ENCODE measurements around the gene RNASE3. TPM values are rescaled to one million over a fixed set of nuclear protein-coding genes. Genes with fewer than 3 reads are reported as not detected.
A peak's percentile ranks its signal among the peaks of the same experiment; 100 is the strongest.
"Not testable (repeated sequence)": the region's sequence is repeated elsewhere in the genome, so short reads cannot be mapped to it uniquely, and the experiment has no call there.

RNASE3 gene
- total RNA-seq, 6 experiments from 2014 or later, result 1.0 to 1.1 TPM; not detected in 4

- intact Hi-C loops (cut with DNase I), result no loop called here
Observed at GRCh38 chr14:20904393-20905029, 13.3 kb downstream of the RNASE3 start.

GRCh38 chr14:20905676-20906075 is 14.5 kb downstream of the RNASE3 start:
- DNase-seq (no peak), ATAC-seq (no peak)
- WGBS (ENCODE audit: insufficient coverage, low coverage, low lambda C conversion rate, missing lambda C conversion rate), result 81% methylated on average over 2 of the region's 2 CpGs
- TF ChIP-seq POLR2A (IDR thresholded peaks at IDR 0.05), result no peak
- TF ChIP-seq CTCF (IDR thresholded peaks at IDR 0.05), result no peak
- H3K9me3 ChIP-seq, result no peaks in the 10 kb centered on the region
- H3K4me3 ChIP-seq, result no peak overlapping the region
- intact Hi-C loops (cut with DNase I), result no loop called here
- no peaks in the 10 kb centered on the region for H3K27me3 ChIP-seq
- no peaks in the 10 kb centered on the region for H3K36me3 ChIP-seq
- no peak overlapping the region for H3K27ac ChIP-seq
- no peaks in the 10 kb centered on the region for H3K4me1 ChIP-seq

More at GRCh38 chr14:20904393-20905029, 13.3 kb downstream of the RNASE3 start:
- no peaks in the 10 kb centered on the region for H3K4me1 ChIP-seq
- no peaks in the 10 kb centered on the region for H3K36me3 ChIP-seq
- no peaks in the 10 kb centered on the region for H3K27me3 ChIP-seq
- WGBS (ENCODE audit: insufficient coverage, low coverage, low lambda C conversion rate, missing lambda C conversion rate), result 54% methylated on average over 3 of the region's 4 CpGs
- DNase-seq, result no peak
- no peak overlapping the region for H3K4me3 ChIP-seq
- no peak overlapping the region for H3K27ac ChIP-seq
- H3K9me3 ChIP-seq, result no peaks in the 10 kb centered on the region
- no peak for TF ChIP-seq CTCF (IDR thresholded peaks at IDR 0.05)
- TF ChIP-seq POLR2A (IDR thresholded peaks at IDR 0.05), result no peak
- ATAC-seq, result no peak

- Histone ChIP-seq H3K27ac (no peak overlapping the region), H3K4me3 (no peak overlapping the region), H3K9me3 (no peaks in the 10 kb centered on the region), H3K36me3 (no peaks in the 10 kb centered on the region), H3K4me1 (no peaks in the 10 kb centered on the region), H3K27me3 (no peaks in the 10 kb centered on the region)
- intact Hi-C loops (cut with DNase I), result no loop called here
- ATAC-seq (no peak), DNase-seq (no peak)
- WGBS (ENCODE audit: insufficient coverage, low coverage, low lambda C conversion rate, missing lambda C conversion rate), result 58% methylated on average over 1 of the region's 1 CpG
- TF ChIP-seq POLR2A (IDR thresholded peaks at IDR 0.05) (no peak), CTCF (IDR thresholded peaks at IDR 0.05) (no peak)
Observed at GRCh38 chr14:20907214-20907613, 16.0 kb downstream of the RNASE3 start.

- no CpG with 5 or more reads among the region's 14 CpGs for WGBS (ENCODE audit: insufficient coverage, low coverage, low lambda C conversion rate, missing lambda C conversion rate)
- H3K4me3 ChIP-seq; H3K36me3 ChIP-seq; H3K27me3 ChIP-seq; H3K9me3 ChIP-seq; H3K4me1 ChIP-seq; ATAC-seq; H3K27ac ChIP-seq; intact Hi-C loops (cut with DNase I); DNase-seq: not testable (repeated sequence)
Observed at GRCh38 chr14:20910822-20911221, 19.6 kb downstream of the RNASE3 start.

GRCh38 chr14:20919038-20919756 is 28.0 kb downstream of the RNASE3 start:
- H3K4me3 ChIP-seq; intact Hi-C loops (cut with DNase I); H3K27me3 ChIP-seq; H3K9me3 ChIP-seq; DNase-seq; H3K36me3 ChIP-seq; H3K4me1 ChIP-seq; H3K27ac ChIP-seq: not testable (repeated sequence)
- peak; percentile 47 to 74 (median 52) for ATAC-seq
- 37% methylated on average over 9 of the region's 11 CpGs for WGBS (ENCODE audit: insufficient coverage, low coverage, low lambda C conversion rate, missing lambda C conversion rate)

GRCh38 chr14:20923766-20924297 is 32.6 kb downstream of the RNASE3 start:
- H3K36me3 ChIP-seq; DNase-seq; ATAC-seq; intact Hi-C loops (cut with DNase I); H3K9me3 ChIP-seq; H3K27me3 ChIP-seq; H3K4me3 ChIP-seq; H3K4me1 ChIP-seq; H3K27ac ChIP-seq: not testable (repeated sequence)
- WGBS (ENCODE audit: insufficient coverage, low coverage, low lambda C conversion rate, missing lambda C conversion rate), result 21% methylated on average over 2 of the region's 2 CpGs

All from right lobe of liver (tissue), 6 donors.